Keratinocyte (primary cell): ENCODE measurements around the gene EFCAB10. TPM values are rescaled to one million over a fixed set of nuclear protein-coding genes. Genes with fewer than 3 reads are reported as not detected.

ENCODE experiments used
- DNase-seq: peaks from one replicate; pipeline ENCODE4 v3.0.0-alpha.2; 2011; ENCODE audit warnings: low read depth, missing footprints, low spot score
- FAIRE-seq: peaks from 2 replicates; lab custom pipeline; 2011; peaks lifted over from hg19 to GRCh38; lab: Jason Lieb, UNC
- H2AFZ ChIP-seq: 2 replicates; pipeline ENCODE4 v1.6.0; 2012; ENCODE audit warnings: low read length, control low read depth, inconsistent platforms; ENCODE audit not compliant: control insufficient read depth
- H3K27ac ChIP-seq: 2 replicates; pipeline ENCODE4 v1.5.1; 2011; ENCODE audit warnings: low read length; ENCODE audit not compliant: control insufficient read depth, insufficient read depth
- H3K27me3 ChIP-seq: 3 replicates; pipeline ENCODE4 v1.6.0; 2011; ENCODE audit warnings: low read length; ENCODE audit not compliant: control insufficient read depth, insufficient read depth; ENCODE audit errors: extremely low read depth
- H3K36me3 ChIP-seq, 2 experiments: 2 replicates in 1 of 2; 3 replicates in 1 of 2; pipeline ENCODE4 v1.5.1; 2011; ENCODE audit warnings: low read length in 2 of 2, mild to moderate bottlenecking in 1 of 2; ENCODE audit not compliant: control insufficient read depth in 2 of 2, insufficient read depth in 2 of 2; ENCODE audit errors: extremely low read depth in 1 of 2
- H3K4me1 ChIP-seq: 3 replicates; pipeline ENCODE4 v1.5.1; 2011; ENCODE audit warnings: low read length; ENCODE audit not compliant: control insufficient read depth, insufficient read depth; ENCODE audit errors: extremely low read depth
- H3K4me2 ChIP-seq: 3 replicates; pipeline ENCODE4 v1.6.0; 2011; ENCODE audit warnings: low read depth, low read length; ENCODE audit not compliant: control insufficient read depth, insufficient read depth; ENCODE audit errors: extremely low read depth
- H3K4me3 ChIP-seq, 3 experiments: fragments of 200-600 bp in 1 of 3; sonication (generic) in 1 of 3; 2 replicates in 2 of 3; 3 replicates in 1 of 3; pipeline ENCODE4 v1.5.1; 2011 to 2016; ENCODE audit warnings: low read length in 3 of 3, mild to moderate bottlenecking in 3 of 3, control low read depth in 2 of 3, inconsistent platforms in 1 of 3, low read depth in 1 of 3, mixed read lengths in 1 of 3, mixed run types in 1 of 3, moderate library complexity in 1 of 3; ENCODE audit not compliant: control insufficient read depth in 2 of 3, insufficient read depth in 2 of 3; ENCODE audit errors: extremely low read depth in 1 of 3
- H3K79me2 ChIP-seq: 2 replicates; pipeline ENCODE4 v1.6.0; 2012; ENCODE audit warnings: low read length; ENCODE audit not compliant: control insufficient read depth, insufficient read depth
- H3K9ac ChIP-seq: 3 replicates; pipeline ENCODE4 v1.6.0; 2011; ENCODE audit warnings: low read length; ENCODE audit not compliant: control insufficient read depth, insufficient read depth; ENCODE audit errors: extremely low read depth
- H3K9me1 ChIP-seq: 3 replicates; pipeline ENCODE4 v1.6.0; 2011; ENCODE audit warnings: low read length; ENCODE audit not compliant: control insufficient read depth, insufficient read depth; ENCODE audit errors: extremely low read depth
- H3K9me3 ChIP-seq: 2 replicates; pipeline ENCODE4 v1.5.1; 2012; ENCODE audit warnings: low read depth, low read length; ENCODE audit not compliant: control insufficient read depth
- H4K20me1 ChIP-seq: 3 replicates; pipeline ENCODE4 v1.6.0; 2011; ENCODE audit warnings: low read length; ENCODE audit not compliant: control insufficient read depth, insufficient read depth; ENCODE audit errors: extremely low read depth
- CTCF ChIP-seq, 3 experiments: IDR thresholded peaks in 1 of 3; conservative IDR thresholded peaks in 1 of 3; optimal IDR thresholded peaks in 1 of 3; 2 replicates in 2 of 3; 3 replicates in 1 of 3; pipeline versions ENCODE3 to v1.5.1; 2011; ENCODE audit warnings: low read length in 3 of 3, mild to moderate bottlenecking in 3 of 3, moderate library complexity in 2 of 3, control low read depth in 1 of 3, inconsistent platforms in 1 of 3; ENCODE audit not compliant: insufficient read depth in 2 of 3; ENCODE audit errors: extremely low read depth in 1 of 3
- EZH2 ChIP-seq: IDR thresholded peaks from one replicate; pipeline ENCODE4 v1.6.1; 2012; ENCODE audit warnings: inconsistent platforms, mild to moderate bottlenecking, low read length, moderate library complexity
- dilution Hi-C: fragments of 300-500 bp; cut with MboI; formaldehyde crosslinking; loops from one replicate; pipeline ENCODE4 v1.7.0; 2020; ENCODE audit warnings: low sequenced_read_pairs; ENCODE audit not compliant: extremely low pct_ligation_motif_present
- polyA plus RNA-seq, 5 experiments: library from polyadenylated mRNA; depleted of rRNA in 3 of 5; stranded (reverse) in 3 of 5; stranded (forward) in 1 of 5; unstranded in 1 of 5; fragments of >200 nt; gene quantifications; 1 replicate in 1 of 5; 2 replicates in 3 of 5; 3 replicates in 1 of 5; pipeline versions ENCODE4 v1.2.1 to v1.2.3, GENCODE V29; 2011 to 2012; ENCODE audit warnings: missing spikeins in 2 of 5, low read depth in 1 of 5, low replicate concordance in 1 of 5

The EFCAB10 gene
- polyA plus RNA-seq, 1 donor (not counting 4 experiments of a cell fraction or from before 2014, with no cell fraction given) = not detected

- no peak for DNase-seq
- H3K36me3 ChIP-seq = no peaks in the 10 kb centered on the region
Measured at GRCh38 chr7:105585850-105586500, 4.7 kb upstream of the EFCAB10 start.

GRCh38 chr7:105584165-105584564 lies 2.9 kb upstream of the EFCAB10 start:
- Histone ChIP-seq H3K4me1 (peaks cover 2% of the 10 kb centered on the region), H3K9me3 (no peaks in the 10 kb centered on the region), H3K4me3 (no peak overlapping the region), H2AFZ (no peak overlapping the region), H3K4me2 (no peak overlapping the region), H3K27me3 (no peaks in the 10 kb centered on the region), H3K36me3 (no peaks in the 10 kb centered on the region), H3K9me1 (no peaks in the 10 kb centered on the region), H3K27ac (no peak overlapping the region), H4K20me1 (no peaks in the 10 kb centered on the region), H3K9ac (no peak overlapping the region), H3K79me2 (no peaks in the 10 kb centered on the region)
- dilution Hi-C loops = no loop called here
- TF ChIP-seq EZH2 = no peak
- TF ChIP-seq CTCF (optimal IDR thresholded peaks at IDR 0.05 in 1 of 3, IDR thresholded peaks at IDR 0.05 in 1 of 3, conservative IDR thresholded peaks at IDR 0.05 in 1 of 3; ENCODE audit: extremely low read depth in 1 of 3, insufficient read depth in 2 of 3, low read length in 3 of 3) = no peak
- DNase-seq (no peak), FAIRE-seq (no peak)

More at GRCh38 chr7:105585850-105586500, 4.7 kb upstream of the EFCAB10 start:
- Histone ChIP-seq H3K9ac (no peak overlapping the region), H4K20me1 (no peaks in the 10 kb centered on the region), H3K9me3 (no peaks in the 10 kb centered on the region), H3K27ac (no peak overlapping the region), H3K4me2 (no peak overlapping the region), H3K4me1 (peaks cover 2% of the 10 kb centered on the region), H3K79me2 (no peaks in the 10 kb centered on the region), H3K9me1 (no peaks in the 10 kb centered on the region), H2AFZ (no peak overlapping the region), H3K27me3 (no peaks in the 10 kb centered on the region), H3K4me3 (no peak overlapping the region)
- dilution Hi-C loops = no loop called here
- FAIRE-seq = no peak
- TF ChIP-seq EZH2 (no peak), CTCF (optimal IDR thresholded peaks at IDR 0.05 in 1 of 3, IDR thresholded peaks at IDR 0.05 in 1 of 3, conservative IDR thresholded peaks at IDR 0.05 in 1 of 3; ENCODE audit: extremely low read depth in 1 of 3, insufficient read depth in 2 of 3, low read length in 3 of 3) (no peak)
